Measurements from ENCODE around the gene HRK. TPM values are rescaled to one million over a fixed set of nuclear protein-coding genes. Genes with fewer than 3 reads are reported as not detected.

Gene HRK
- total and polyA plus RNA-seq, 10 of the 15 experiments (the other 5 are each of a cell fraction or from before 2014, with no cell fraction given): not detected

DNA sequence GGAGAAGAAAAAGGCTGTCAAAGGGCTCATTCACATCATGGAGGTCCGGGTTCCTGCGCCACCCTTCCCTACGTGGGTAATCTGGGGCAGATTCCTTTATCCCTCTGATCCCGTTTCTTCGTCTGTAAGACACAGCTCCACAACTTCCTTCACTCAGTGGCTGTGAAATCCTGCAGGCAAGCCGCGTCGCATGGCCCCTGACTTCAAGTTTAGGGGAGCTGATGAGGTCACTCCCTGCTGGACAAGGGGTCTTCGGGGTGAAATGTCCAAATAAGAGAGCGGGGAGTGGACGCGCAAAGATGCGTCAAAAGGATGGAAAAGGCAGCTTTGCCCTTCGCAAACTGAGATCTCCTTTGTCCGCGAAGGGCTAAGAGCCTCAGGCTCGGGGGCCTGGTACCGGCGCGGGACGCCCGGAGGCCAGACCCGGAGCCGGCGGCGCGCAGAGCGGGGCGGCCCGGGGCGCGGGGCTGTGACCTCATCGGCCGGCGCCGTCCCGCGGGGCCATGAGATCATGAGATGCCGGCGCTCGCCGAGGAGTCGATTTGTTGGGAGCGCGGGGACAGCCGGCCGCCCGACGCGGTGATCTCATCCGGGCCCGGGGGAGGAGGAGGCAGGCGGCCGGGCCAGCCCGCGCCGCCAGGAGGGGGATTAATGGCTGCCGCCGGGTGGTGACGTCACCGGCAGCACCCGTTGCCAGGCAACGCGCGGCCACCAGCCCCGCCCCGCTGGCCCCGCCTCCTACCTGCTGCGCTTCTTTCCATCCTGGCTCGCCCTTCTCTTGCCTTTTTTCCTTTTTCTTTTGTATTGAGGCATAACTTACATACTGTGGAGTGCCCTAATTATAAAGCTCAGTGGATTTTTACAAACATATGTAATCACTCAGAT, 62.1 kb downstream of the HRK start (continued):
- TF ChIP-seq, protein P1, sequence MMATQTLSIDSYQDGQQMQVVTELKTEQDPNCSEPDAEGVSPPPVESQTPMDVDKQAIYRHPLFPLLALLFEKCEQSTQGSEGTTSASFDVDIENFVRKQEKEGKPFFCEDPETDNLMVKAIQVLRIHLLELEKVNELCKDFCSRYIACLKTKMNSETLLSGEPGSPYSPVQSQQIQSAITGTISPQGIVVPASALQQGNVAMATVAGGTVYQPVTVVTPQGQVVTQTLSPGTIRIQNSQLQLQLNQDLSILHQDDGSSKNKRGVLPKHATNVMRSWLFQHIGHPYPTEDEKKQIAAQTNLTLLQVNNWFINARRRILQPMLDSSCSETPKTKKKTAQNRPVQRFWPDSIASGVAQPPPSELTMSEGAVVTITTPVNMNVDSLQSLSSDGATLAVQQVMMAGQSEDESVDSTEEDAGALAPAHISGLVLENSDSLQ (IDR thresholded peaks at IDR 0.05): no peak
- TF ChIP-seq KDM1A (IDR thresholded peaks at IDR 0.05; ENCODE audit: borderline replicate concordance) (no peak), ZSCAN29 (IDR thresholded peaks at IDR 0.05) (peak; percentile 44; the same call in 1 of the 2 replicates), KLF5 (IDR thresholded peaks at IDR 0.05; ENCODE audit: partially characterized antibody) (peak; percentile 72), ZBED1 (IDR thresholded peaks at IDR 0.05; ENCODE audit: borderline replicate concordance) (no peak), NR2C1 (IDR thresholded peaks at IDR 0.05) (peak; percentile 60), CBX5 (IDR thresholded peaks at IDR 0.05; ENCODE audit: low read depth) (0 out of 2 replicates have a peak, but pooled peaks have one; percentile 53), FOXM1 (IDR thresholded peaks at IDR 0.05; ENCODE audit: low read depth, low read length) (no peak), LARP7 (IDR thresholded peaks at IDR 0.05) (peak; percentile 96), KAT2A (conservative IDR thresholded peaks at IDR 0.05; ENCODE audit: control insufficient read depth, low read depth, low read length) (no peak), SMARCA5 (IDR thresholded peaks at IDR 0.05) (peak; percentile 63; the same call in 1 of the 2 replicates)
- TF ChIP-seq, protein P2, sequence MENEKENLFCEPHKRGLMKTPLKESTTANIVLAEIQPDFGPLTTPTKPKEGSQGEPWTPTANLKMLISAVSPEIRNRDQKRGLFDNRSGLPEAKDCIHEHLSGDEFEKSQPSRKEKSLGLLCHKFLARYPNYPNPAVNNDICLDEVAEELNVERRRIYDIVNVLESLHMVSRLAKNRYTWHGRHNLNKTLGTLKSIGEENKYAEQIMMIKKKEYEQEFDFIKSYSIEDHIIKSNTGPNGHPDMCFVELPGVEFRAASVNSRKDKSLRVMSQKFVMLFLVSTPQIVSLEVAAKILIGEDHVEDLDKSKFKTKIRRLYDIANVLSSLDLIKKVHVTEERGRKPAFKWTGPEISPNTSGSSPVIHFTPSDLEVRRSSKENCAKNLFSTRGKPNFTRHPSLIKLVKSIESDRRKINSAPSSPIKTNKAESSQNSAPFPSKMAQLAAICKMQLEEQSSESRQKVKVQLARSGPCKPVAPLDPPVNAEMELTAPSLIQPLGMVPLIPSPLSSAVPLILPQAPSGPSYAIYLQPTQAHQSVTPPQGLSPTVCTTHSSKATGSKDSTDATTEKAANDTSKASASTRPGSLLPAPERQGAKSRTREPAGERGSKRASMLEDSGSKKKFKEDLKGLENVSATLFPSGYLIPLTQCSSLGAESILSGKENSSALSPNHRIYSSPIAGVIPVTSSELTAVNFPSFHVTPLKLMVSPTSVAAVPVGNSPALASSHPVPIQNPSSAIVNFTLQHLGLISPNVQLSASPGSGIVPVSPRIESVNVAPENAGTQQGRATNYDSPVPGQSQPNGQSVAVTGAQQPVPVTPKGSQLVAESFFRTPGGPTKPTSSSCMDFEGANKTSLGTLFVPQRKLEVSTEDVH (IDR thresholded peaks at IDR 0.05; ENCODE audit: low read depth, partially characterized antibody): no peak
- TF ChIP-seq, protein P3, sequence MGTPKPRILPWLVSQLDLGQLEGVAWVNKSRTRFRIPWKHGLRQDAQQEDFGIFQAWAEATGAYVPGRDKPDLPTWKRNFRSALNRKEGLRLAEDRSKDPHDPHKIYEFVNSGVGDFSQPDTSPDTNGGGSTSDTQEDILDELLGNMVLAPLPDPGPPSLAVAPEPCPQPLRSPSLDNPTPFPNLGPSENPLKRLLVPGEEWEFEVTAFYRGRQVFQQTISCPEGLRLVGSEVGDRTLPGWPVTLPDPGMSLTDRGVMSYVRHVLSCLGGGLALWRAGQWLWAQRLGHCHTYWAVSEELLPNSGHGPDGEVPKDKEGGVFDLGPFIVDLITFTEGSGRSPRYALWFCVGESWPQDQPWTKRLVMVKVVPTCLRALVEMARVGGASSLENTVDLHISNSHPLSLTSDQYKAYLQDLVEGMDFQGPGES (IDR thresholded peaks at IDR 0.05): peak; percentile 59
- TF ChIP-seq, protein P4, sequence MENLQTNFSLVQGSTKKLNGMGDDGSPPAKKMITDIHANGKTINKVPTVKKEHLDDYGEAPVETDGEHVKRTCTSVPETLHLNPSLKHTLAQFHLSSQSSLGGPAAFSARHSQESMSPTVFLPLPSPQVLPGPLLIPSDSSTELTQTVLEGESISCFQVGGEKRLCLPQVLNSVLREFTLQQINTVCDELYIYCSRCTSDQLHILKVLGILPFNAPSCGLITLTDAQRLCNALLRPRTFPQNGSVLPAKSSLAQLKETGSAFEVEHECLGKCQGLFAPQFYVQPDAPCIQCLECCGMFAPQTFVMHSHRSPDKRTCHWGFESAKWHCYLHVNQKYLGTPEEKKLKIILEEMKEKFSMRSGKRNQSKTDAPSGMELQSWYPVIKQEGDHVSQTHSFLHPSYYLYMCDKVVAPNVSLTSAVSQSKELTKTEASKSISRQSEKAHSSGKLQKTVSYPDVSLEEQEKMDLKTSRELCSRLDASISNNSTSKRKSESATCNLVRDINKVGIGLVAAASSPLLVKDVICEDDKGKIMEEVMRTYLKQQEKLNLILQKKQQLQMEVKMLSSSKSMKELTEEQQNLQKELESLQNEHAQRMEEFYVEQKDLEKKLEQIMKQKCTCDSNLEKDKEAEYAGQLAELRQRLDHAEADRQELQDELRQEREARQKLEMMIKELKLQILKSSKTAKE (IDR thresholded peaks at IDR 0.05; ENCODE audit: low read depth, poor library complexity, severe bottlenecking): no peak
- TF ChIP-seq, protein P5, sequence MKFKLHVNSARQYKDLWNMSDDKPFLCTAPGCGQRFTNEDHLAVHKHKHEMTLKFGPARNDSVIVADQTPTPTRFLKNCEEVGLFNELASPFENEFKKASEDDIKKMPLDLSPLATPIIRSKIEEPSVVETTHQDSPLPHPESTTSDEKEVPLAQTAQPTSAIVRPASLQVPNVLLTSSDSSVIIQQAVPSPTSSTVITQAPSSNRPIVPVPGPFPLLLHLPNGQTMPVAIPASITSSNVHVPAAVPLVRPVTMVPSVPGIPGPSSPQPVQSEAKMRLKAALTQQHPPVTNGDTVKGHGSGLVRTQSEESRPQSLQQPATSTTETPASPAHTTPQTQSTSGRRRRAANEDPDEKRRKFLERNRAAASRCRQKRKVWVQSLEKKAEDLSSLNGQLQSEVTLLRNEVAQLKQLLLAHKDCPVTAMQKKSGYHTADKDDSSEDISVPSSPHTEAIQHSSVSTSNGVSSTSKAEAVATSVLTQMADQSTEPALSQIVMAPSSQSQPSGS (IDR thresholded peaks at IDR 0.05; ENCODE audit: low read length): peak; percentile 74
- TF ChIP-seq, protein P6, sequence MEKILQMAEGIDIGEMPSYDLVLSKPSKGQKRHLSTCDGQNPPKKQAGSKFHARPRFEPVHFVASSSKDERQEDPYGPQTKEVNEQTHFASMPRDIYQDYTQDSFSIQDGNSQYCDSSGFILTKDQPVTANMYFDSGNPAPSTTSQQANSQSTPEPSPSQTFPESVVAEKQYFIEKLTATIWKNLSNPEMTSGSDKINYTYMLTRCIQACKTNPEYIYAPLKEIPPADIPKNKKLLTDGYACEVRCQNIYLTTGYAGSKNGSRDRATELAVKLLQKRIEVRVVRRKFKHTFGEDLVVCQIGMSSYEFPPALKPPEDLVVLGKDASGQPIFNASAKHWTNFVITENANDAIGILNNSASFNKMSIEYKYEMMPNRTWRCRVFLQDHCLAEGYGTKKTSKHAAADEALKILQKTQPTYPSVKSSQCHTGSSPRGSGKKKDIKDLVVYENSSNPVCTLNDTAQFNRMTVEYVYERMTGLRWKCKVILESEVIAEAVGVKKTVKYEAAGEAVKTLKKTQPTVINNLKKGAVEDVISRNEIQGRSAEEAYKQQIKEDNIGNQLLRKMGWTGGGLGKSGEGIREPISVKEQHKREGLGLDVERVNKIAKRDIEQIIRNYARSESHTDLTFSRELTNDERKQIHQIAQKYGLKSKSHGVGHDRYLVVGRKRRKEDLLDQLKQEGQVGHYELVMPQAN (conservative IDR thresholded peaks at IDR 0.05): peak; percentile 96
- TF ChIP-seq, protein P7, sequence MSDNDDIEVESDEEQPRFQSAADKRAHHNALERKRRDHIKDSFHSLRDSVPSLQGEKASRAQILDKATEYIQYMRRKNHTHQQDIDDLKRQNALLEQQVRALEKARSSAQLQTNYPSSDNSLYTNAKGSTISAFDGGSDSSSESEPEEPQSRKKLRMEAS (IDR thresholded peaks at IDR 0.05; ENCODE audit: low read depth, low read length): 0 out of 2 replicates have a peak, but pooled peaks have one; percentile 40

Data from GM12878 (cell line).